GM13977 (cell line): ENCODE results near the gene ACTR1A.

Experiments used
- DNase-seq: peaks from one replicate; pipeline ENCODE4 v3.0.0; 2012; ENCODE audit warnings: low spot score
- in situ Hi-C: fragments of 300-500 bp; cut with MboI; formaldehyde crosslinking; loops from one replicate; pipeline ENCODE4 v1.12.0; 2022; ENCODE audit warnings: low sequenced_read_pairs, low pct_unique_long_range_greater_than_20kb, mixed read lengths, inconsistent platforms; ENCODE audit not compliant: unreplicated experiment
- TF ChIP-seq, protein P1 (sequence below): IDR thresholded peaks from 2 replicates; pipeline ENCODE4 v1.5.1; 2012; ENCODE audit warnings: mild to moderate bottlenecking, control low read depth; ENCODE audit not compliant: insufficient read depth; ENCODE audit errors: extremely low read depth, missing control alignments

Gene ACTR1A

DNA sequence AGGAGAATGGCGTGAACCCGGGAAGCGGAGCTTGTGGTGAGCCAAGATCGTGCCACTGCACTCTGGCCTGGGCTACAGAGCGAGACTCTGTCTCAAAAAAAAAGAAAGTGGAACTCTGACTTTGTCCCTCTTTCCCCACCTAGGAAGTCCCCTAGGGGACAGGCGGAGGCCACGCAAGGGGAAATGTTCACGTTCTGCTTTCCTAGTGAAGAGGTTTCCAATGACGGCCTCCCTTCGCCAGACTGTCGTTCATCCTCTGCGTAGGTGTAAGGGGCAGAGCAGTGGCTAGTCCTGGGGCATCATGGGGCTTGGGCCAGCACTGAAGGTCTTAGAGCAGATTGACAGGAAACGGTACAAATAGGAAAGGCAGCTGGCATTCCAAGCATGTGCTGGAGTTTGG, 31.8 kb upstream of the ACTR1A start:
- in situ Hi-C loops = no loop called here
- no peak for DNase-seq
- TF ChIP-seq, protein P1, sequence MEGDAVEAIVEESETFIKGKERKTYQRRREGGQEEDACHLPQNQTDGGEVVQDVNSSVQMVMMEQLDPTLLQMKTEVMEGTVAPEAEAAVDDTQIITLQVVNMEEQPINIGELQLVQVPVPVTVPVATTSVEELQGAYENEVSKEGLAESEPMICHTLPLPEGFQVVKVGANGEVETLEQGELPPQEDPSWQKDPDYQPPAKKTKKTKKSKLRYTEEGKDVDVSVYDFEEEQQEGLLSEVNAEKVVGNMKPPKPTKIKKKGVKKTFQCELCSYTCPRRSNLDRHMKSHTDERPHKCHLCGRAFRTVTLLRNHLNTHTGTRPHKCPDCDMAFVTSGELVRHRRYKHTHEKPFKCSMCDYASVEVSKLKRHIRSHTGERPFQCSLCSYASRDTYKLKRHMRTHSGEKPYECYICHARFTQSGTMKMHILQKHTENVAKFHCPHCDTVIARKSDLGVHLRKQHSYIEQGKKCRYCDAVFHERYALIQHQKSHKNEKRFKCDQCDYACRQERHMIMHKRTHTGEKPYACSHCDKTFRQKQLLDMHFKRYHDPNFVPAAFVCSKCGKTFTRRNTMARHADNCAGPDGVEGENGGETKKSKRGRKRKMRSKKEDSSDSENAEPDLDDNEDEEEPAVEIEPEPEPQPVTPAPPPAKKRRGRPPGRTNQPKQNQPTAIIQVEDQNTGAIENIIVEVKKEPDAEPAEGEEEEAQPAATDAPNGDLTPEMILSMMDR = no peak

DNA sequence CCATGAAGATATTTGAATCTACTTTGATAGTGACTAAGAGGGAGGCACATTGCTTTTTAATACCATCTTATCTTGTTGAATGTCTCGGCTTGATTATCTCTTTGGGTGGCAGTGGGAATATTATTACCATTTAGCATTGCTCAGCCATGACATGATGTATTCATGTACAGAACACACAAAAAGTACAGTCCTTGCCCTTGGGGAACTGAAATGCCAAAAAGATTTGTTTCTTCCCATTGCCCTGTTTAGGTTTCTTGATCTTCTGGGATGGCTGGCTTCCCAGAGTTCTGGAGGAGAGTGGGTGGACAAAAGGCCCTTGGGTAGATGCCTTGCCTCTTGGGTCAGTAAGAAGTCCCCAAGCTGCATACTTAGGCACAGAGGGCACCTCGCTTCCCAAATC, 25.0 kb upstream of the ACTR1A start:
- TF ChIP-seq, protein P1 = no peak
- no peak for DNase-seq
- in situ Hi-C loops = no loop called here

DNA sequence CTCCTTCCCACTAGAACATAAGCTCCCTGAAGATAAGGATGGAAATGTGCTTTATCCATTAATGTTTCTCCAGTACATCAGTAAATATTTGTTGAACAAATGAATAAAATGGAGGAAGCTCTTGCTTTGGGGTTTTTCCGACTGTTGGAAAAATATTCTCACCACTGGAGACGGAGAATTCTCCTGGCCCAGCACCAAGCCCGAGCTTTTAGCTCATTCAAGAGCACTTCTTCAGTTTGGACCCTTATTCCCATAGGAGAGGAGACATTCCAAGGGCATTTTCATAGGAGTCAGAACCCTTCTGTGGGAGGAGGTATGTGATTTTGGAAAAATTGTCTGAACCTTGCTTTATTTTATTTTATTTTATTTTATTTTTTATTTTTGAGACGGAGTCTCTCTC, 22.2 kb upstream of the ACTR1A start:
- no peak for DNase-seq
- in situ Hi-C loops = no loop called here
- TF ChIP-seq, protein P1 = no peak

DNA sequence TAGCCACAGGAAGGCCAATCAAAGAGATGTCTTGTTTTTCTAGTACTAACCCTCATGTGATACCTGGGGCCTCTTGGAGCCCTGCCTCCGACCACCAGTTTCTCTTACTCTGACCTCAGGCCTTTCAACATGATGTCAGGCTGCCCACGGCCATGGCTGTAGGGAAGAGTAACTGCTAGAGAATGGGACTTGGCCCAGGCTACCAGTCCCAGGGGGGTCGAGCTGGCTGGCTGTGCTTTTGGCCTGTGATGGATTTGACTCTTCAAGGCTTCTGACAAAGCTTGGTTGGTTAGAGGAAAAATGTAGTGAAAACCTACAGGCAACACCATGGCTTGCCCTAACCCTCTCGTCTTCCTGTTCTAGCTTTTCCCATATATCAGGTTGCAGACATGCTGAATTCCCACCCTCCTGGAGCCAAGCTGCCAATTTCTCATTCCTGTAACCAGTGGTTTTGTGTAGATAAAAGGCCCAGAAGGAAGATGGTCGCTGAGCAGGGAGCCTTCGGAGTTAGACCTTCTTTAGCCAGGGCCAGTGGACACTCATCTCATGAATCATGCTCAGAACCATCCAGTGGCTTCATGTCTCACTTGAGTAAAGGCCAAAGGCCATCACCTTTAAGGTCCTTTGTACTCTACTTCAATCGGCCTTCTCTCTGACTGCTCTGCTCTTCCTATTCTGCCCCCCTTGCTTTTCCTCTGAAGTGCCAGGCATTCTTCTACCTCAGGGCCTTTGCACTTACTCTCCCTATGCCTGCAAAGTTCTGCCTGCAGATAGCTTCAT, 20.9 kb upstream of the ACTR1A start:
- DNase-seq = no peak
- in situ Hi-C loops = no loop called here
- TF ChIP-seq, protein P1 = no peak

DNA sequence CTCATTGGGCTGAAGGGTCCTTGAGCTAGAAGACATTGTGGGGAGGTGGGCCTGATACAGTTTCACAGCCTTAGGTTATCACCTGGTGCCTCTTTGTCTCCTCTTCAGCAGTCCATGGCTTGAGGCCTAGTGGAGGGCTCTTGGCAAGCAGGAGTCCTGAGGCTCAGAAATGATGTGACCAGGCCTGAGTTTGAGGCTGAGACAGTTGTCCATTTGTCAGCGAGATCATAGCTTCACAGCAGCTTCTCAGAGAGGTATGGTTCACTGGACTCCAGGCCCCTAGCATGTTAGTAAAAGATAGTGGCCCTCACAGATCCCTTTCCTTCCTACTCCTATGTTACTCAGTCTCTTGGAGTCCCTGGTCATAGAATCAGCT, 20.4 kb upstream of the ACTR1A start:
- in situ Hi-C loops = no loop called here
- DNase-seq = no peak
- TF ChIP-seq, protein P1 = no peak

DNA sequence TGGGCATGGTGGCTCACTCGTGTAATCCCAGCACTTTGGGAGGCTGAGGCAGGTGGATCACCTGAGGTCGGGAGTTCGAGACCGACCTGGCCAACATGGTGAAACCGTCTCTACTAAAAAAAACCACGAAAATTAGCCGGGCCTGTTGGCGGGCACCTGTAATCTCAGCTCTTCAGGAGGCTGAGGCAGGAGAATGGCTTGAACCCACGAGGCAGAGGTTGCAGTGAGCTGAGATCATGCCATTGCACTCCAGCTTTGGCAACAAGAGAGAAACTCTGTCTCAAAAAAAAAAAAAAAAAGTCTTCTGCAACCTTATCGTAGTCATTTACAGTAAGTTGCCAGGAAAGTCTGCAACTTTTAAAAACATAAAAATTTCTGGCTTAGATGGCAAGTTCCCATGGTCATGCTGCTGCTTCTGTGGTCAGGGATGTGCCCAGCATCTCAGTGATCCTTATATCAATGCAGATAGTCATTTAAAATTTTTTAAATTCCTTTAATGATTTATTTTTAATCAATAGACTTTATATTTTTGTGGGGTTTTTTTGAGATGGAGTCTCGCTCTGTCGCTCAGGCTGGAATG, 16.8 kb upstream of the ACTR1A start:
- TF ChIP-seq, protein P1 = no peak
- no peak for DNase-seq
- in situ Hi-C loops = no loop called here

DNA sequence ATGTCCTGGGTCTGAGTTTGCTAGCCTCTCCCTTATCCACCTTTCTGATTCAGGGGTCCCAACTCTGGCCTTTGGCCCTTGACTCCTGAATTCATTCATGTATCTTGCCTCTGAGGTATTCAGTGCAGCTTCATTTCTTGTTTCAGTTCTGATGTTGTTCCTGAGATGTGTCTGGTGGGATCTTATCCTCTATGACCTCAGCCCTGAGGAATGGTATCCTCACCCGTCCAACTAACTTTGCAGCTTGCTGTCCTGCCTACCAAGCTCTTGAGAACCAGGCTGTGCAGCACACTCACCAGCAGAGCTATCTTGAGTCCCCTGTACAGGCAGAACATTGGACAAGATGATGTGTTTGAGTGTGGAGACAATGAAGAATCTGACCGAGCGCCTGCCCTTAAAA, 15.0 kb upstream of the ACTR1A start:
- TF ChIP-seq, protein P1 = no peak
- in situ Hi-C loops = no loop called here
- DNase-seq = no peak
